ENCODE measurements around the gene SLC15A3. TPM values are rescaled to one million over a fixed set of nuclear protein-coding genes. Genes with fewer than 3 reads are reported as not detected.

The SLC15A3 gene
- polyA plus RNA-seq, 1 donor from 2014 or later = not detected

- no peaks in the 10 kb centered on the region for H3F3A ChIP-seq (ENCODE audit: insufficient read depth, low read length, poor library complexity, severe bottlenecking)
- TF ChIP-seq EZH2 (IDR thresholded peaks at IDR 0.05; ENCODE audit: borderline replicate concordance, insufficient read depth, low read length, poor library complexity, severe bottlenecking) = no peak
- no peak for TF ChIP-seq TAF1 (IDR thresholded peaks at IDR 0.05; ENCODE audit: low read depth)
- TF ChIP-seq RAD21 (conservative IDR thresholded peaks at IDR 0.05) = no peak
- TF ChIP-seq POLR2AphosphoS5 (IDR thresholded peaks at IDR 0.05) = no peak
- TF ChIP-seq CTCF (IDR thresholded peaks at IDR 0.05; ENCODE audit: poor library complexity, severe bottlenecking) = no peak
- no peak for TF ChIP-seq EP300 (conservative IDR thresholded peaks at IDR 0.05; ENCODE audit: poor library complexity, severe bottlenecking)
- TF ChIP-seq SMC3 (conservative IDR thresholded peaks at IDR 0.05; ENCODE audit: poor library complexity) = no peak
- TF ChIP-seq REST (IDR thresholded peaks at IDR 0.05; ENCODE audit: borderline replicate concordance) = no peak
- TF ChIP-seq MXI1 (conservative IDR thresholded peaks at IDR 0.05; ENCODE audit: poor library complexity, severe bottlenecking) = no peak
- no peak within 1 kb of the TSS for H3K4me2 ChIP-seq (ENCODE audit: low read length)
Observed at GRCh38 chr11:60971520-60971919, 19.5 kb upstream of the SLC15A3 start, which contains the start of gene CD6. Gene CD6, plus strand, starts transcription at chr11:60971680. Its CDS starts 186 bp downstream, at chr11:60971866.

GRCh38 chr11:60970890-60971289 is 18.9 kb upstream of the SLC15A3 start:
- no peaks in the 10 kb centered on the region for H4K20me1 ChIP-seq (ENCODE audit: insufficient read depth)
- no peak overlapping the region for H3K4me2 ChIP-seq (ENCODE audit: low read length)
- no peaks in the 10 kb centered on the region for H3F3A ChIP-seq (ENCODE audit: insufficient read depth, low read length, poor library complexity, severe bottlenecking)
- H3K9me3 ChIP-seq (ENCODE audit: low read length) = no peaks in the 10 kb centered on the region
- H3K9ac ChIP-seq (ENCODE audit: low read length) = no peak overlapping the region
- H3K9me2 ChIP-seq (ENCODE audit: insufficient read depth, low read length) = no peaks in the 10 kb centered on the region
- H3K27ac ChIP-seq (ENCODE audit: low read length) = no peak overlapping the region
- no peak overlapping the region for H2AFZ ChIP-seq (ENCODE audit: low read depth, low read length)
- no peaks in the 10 kb centered on the region for H3K36me3 ChIP-seq (ENCODE audit: insufficient read depth, low read length)
- no peak for TF ChIP-seq EP300 (conservative IDR thresholded peaks at IDR 0.05; ENCODE audit: poor library complexity, severe bottlenecking)
- no peak for TF ChIP-seq EZH2 (IDR thresholded peaks at IDR 0.05; ENCODE audit: borderline replicate concordance, insufficient read depth, low read length, poor library complexity, severe bottlenecking)
- TF ChIP-seq POLR2AphosphoS5 (IDR thresholded peaks at IDR 0.05) = no peak
- TF ChIP-seq TAF1 (IDR thresholded peaks at IDR 0.05; ENCODE audit: low read depth) = no peak
- no peak for TF ChIP-seq SMC3 (conservative IDR thresholded peaks at IDR 0.05; ENCODE audit: poor library complexity)
- no peak for TF ChIP-seq REST (IDR thresholded peaks at IDR 0.05; ENCODE audit: borderline replicate concordance)
- TF ChIP-seq RAD21 (conservative IDR thresholded peaks at IDR 0.05) = no peak
- TF ChIP-seq CTCF (IDR thresholded peaks at IDR 0.05; ENCODE audit: poor library complexity, severe bottlenecking) = no peak
- TF ChIP-seq MXI1 (conservative IDR thresholded peaks at IDR 0.05; ENCODE audit: poor library complexity, severe bottlenecking) = no peak
- H3K27me3 ChIP-seq (ENCODE audit: insufficient read depth, low read depth, low read length) = no peaks in the 10 kb centered on the region
- no peak overlapping the region for H3K4me3 ChIP-seq (ENCODE audit: low read length)
- H3K79me2 ChIP-seq (replicated peaks; ENCODE audit: insufficient read depth, low read length) = no peaks in the 10 kb centered on the region

More at GRCh38 chr11:60971520-60971919, 19.5 kb upstream of the SLC15A3 start, which contains the start of gene CD6:
- H4K20me1 ChIP-seq (ENCODE audit: insufficient read depth) = no peaks in the 10 kb centered on the region
- no peaks in the 10 kb centered on the region for H3K36me3 ChIP-seq (ENCODE audit: insufficient read depth, low read length)
- no peaks in the 10 kb centered on the region for H3K27me3 ChIP-seq (ENCODE audit: insufficient read depth, low read depth, low read length)
- H2AFZ ChIP-seq (ENCODE audit: low read depth, low read length) = no peak within 1 kb of the TSS
- no peaks in the 10 kb centered on the region for H3K9me3 ChIP-seq (ENCODE audit: low read length)
- no peaks in the 10 kb centered on the region for H3K79me2 ChIP-seq (replicated peaks; ENCODE audit: insufficient read depth, low read length)
- no peak within 1 kb of the TSS for H3K27ac ChIP-seq (ENCODE audit: low read length)
- no peak within 1 kb of the TSS for H3K9ac ChIP-seq (ENCODE audit: low read length)
- no peak within 1 kb of the TSS for H3K4me3 ChIP-seq (ENCODE audit: low read length)
- H3K9me2 ChIP-seq (ENCODE audit: insufficient read depth, low read length) = no peaks in the 10 kb centered on the region
